ENCODE results near the gene OXCT1.
"Not testable (repeated sequence)": the region's sequence is repeated elsewhere in the genome, so short reads cannot be mapped to it uniquely, and the experiment has no call there.

Gene OXCT1

GRCh38 chr5:41772056-41772455, 98.2 kb downstream of the OXCT1 start:
- peak; percentile 27 for DNase-seq

DNA sequence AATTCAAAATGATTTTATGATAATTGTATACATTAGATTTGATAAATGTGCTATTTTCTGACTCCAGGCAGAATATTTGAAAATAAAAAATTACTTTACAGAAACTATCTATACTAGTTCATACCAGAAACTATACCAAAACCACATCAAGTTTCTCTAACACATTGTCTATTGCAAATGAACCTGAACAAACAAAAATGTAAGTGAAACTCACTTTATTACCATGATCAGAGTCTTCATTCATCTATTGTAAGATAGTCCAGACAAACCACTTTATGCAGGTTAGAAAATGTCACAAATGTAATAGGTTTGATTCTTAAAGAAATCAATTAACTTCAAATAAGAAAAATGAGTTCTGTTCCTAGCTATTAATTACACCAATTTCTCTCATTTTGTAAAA, 99.4 kb downstream of the OXCT1 start:
- DNase-seq, result no peak

DNA sequence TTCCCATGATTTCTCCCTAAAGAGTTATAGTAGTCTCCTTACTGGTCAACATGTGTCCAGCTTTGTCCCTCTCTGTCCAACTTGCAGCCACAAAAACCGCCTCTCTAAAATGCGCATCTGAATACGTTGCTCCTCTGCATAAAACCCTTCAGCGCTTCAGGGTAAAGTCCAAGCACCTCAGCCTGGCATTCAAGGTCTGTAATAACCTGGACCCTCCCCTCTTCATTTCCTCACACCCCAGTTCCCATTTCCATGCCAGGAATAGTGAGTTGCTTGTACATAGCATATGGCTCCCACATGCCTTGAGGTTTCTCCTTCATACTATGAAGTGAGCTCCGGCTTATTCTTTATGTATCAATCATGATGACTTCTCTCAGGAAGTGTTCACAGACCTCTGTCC, 101.5 kb downstream of the OXCT1 start:
- DNase-seq, result no peak

DNA sequence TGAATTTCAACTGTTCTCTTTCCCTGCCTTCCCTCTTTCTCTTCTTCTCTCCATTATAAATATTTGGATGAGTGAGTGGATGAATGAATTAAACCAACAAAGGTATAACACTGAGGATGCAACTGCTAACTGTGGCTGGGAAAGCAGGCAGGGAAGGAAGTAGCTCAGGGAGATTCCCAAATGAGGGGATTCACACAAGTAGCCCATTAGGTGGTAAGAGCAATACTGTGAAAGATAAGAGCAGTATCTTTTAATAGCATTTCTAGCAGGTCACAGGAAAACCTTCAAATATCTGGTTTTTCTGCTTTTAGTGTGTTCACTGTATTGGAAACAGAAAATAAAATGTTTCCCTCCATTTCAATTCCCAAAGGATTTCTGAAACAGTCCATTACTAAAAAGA, 105.6 kb downstream of the OXCT1 start:
- DNase-seq, result no peak

GRCh38 chr5:41763574-41763973, 106.7 kb downstream of the OXCT1 start:
- DNase-seq, result no peak

DNA sequence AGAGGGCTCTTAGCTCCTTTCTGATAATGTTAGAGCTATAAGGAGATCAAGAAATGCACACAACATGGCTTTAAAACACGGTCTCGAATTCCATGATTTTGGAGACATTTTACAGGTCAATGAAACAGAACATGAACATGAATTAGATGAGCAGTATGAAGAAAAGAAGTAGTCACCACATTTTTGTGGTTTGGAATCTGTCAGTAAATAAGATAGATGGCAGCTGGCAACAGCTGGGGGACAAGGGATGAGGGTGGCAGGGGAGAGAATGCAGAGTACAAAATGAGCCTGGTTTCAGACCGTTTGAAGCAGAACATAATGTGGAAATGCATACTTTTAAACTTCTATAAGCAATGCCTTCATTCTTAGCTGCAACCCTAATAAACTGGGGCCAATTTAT, 107.1 kb downstream of the OXCT1 start:
- peak; percentile 44 for DNase-seq

DNA sequence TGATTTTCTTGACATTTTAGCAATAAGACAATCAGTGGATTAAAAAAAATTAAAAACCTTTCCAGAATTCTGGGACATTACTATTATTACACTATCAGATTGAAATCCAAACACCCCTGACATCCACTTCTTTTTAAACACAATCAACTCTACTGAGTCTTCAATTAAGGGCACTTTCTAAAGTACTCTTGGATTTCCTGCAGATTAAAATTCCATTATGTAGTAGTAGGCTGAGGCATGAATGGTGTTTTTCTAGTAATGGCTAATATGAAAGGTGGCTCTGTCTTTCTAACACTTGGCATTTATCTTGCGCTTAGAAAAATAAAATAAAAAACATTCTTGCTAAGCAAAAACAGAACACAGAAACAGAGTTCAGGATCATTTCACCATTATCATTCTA, 107.8 kb downstream of the OXCT1 start:
- no peak for DNase-seq

GRCh38 chr5:41761663-41762062, 108.6 kb downstream of the OXCT1 start:
- DNase-seq, result no peak

- DNase-seq, result no peak
These were observed 114.5 kb downstream of the OXCT1 start for GRCh38 chr5:41755705-41756104.

GRCh38 chr5:41754857-41755256, 115.4 kb downstream of the OXCT1 start:
- peak; percentile 27 for DNase-seq

- DNase-seq, result peak; percentile 14
These were observed 118.4 kb downstream of the OXCT1 start for GRCh38 chr5:41751867-41752266.

DNA sequence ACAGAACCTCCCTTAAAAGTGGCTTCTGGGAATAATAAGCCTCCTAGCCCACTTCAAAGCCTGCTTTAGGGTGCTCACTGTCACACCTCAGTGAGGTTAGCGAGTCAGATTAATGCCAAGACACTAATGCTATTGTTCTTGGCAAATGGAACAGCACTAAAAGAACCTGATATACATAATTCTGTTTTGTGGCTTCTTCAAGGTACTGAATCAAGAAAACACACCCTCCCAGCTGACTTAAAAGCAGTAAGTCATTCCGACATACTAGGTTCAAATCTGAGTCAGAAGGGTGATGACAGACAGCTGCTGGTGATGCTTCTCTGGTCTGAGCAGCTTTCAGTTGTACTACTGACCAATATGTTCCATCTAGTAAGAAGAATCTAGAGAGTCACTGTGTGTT, 121.6 kb downstream of the OXCT1 start:
- no peak for DNase-seq

- no peak for DNase-seq
These were observed 122.5 kb downstream of the OXCT1 start for GRCh38 chr5:41747708-41748107.

DNA sequence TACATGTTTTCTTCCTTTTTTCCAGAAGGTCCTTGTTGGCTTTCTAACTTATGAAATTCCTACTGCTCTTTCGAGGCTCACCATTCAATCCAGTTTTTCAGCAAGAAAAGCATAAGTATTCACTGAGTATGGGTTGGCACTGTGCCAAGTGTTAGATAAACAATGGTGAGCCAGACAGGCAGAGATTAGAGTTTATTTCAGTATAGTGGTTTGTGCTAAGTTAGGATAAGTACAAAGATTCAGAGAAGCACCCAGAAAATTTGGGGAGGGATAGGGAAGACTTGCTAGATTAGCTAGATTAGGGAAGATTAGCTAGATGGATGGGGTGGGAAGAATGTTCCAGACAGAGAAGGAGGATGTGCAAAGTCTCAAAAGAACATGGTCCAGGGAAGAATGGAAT, 122.9 kb downstream of the OXCT1 start:
- DNase-seq, result no peak

DNA sequence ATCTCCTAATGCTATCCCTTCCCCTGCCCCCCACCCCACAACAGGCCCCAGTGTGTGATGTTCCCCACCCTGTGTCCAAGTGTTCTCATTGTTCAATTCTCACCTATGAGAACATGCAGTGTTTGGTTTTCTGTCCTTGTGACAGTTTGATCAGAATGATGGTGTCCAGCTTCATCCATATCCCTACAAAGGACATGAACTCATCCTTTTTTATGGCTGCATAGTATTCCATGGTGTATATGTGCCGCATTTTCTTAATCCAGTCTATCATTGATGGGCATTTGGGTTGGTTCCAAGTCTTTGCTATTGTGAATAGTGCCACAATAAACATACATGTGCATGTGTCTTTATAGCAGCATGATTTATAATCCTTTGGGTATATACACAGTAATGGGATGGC, 127.6 kb downstream of the OXCT1 start:
- DNase-seq, result not testable (repeated sequence)

DNA sequence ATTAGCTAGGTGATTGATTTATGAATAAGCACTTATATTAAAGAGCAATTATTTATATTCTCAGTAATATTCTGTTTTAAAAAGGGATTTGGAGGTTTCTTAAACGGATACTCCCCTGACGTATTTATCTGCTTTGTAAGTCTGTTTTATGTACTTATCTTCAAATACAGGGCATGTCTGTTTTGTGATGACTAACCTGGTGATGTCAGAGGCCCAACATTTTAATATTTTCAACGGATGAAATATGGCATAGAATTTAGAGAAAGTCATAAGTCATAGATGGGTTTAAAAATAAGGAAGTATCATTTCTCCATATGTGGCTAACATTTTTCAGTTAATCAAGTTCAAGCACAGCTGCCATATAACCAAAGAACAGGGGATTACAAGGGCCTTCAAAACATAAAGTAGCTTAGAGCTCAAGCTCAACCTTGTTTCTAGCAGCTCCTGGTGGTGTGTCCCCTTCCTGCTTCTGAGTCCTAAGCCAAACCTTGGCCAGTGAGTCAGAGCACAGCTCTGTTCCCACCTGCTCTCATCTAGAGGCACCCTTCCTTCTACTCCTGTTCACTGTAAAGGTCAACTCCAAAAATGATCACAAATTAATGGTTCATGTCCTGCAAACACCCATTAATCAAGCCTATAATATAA, 131.4 kb downstream of the OXCT1 start:
- DNase-seq, result peak; percentile 94

GRCh38 chr5:41736641-41737040, 133.6 kb downstream of the OXCT1 start:
- no peak for DNase-seq

DNA sequence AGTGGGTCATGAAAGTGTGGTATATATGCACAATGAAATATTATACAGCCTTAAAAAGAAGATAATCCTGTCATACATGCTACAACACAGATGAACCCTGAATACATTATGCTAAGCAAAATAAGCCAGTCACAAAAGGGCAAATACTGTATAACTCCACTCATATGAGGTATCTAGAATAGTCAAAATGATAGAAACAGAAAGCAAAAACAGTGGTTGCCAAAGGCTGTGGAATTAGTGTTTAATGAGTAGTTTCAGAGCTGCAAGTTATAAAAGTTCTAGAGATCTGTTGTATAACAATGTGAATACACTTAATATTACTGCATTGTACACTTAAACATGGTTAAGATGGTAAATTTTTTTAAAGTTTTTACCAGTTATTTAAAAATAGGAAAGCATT, 135.0 kb downstream of the OXCT1 start:
- DNase-seq, result no peak

GRCh38 chr5:41729381-41729780, 140.8 kb downstream of the OXCT1 start:
- not testable (repeated sequence) for DNase-seq

DNA sequence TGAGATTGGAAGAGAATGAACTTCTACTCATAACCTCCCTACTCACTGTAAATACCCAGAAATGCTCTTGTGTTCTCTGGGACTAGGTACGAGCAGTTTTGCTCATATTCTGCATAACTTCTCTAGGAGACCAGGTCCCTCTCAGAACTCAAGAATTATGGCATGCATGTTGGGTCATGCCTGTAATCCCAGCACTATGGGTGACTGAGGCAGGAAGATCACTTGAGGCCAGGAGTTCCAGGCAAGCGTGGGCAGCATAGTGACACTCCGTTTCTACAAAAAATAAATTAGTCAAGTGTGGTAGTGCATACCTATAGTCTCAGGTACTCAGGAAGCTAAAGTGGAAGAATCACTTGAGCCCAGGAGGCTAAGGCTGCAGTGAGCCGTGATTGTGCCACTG, 141.9 kb downstream of the OXCT1 start:
- no peak for DNase-seq

GRCh38 chr5:41722359-41722950, 147.8 kb downstream of the OXCT1 start:
- peak; percentile 3 for DNase-seq

- no peak for DNase-seq
These were observed 148.7 kb downstream of the OXCT1 start for GRCh38 chr5:41721516-41721915.

- DNase-seq, result no peak
These were observed 153.8 kb downstream of the OXCT1 start for GRCh38 chr5:41716382-41716781.

DNA sequence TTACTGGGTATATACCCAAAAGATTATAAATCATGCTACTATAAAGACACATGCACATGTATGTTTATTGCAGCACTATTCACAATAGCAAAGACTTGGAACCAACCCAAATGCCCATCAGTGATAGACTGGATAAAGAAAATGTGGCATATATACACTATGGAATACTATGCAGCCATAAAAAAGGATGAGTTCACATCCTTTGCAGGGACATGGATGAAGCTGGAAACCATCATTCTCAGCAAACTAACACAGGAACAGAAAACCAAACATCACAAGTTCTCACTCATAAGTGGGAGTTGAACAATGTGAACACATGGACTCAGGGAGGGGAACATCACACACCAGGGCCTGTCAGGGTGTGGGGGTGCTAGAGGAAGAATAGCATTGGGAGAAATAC, 155.8 kb downstream of the OXCT1 start:
- DNase-seq, result not testable (repeated sequence)

- DNase-seq, result no peak
These were observed 161.7 kb downstream of the OXCT1 start for GRCh38 chr5:41708604-41708940.
